Body of pancreas (tissue), 4 donors: ENCODE measurements around the gene CT83.

Experiments used
- POLR2A ChIP-seq, 3 donors: fragments of 450-650 bp; IDR thresholded peaks; one replicate each; pipeline ENCODE4 v1.6.1; 2016; ENCODE audit warnings: antibody characterized with exemption in 3 of 3, mild to moderate bottlenecking in 2 of 3
- TF ChIP-seq, protein P1 (sequence below), 7 experiments: fragments of 450-650 bp in 4 of 7; fragments of 200-600 bp in 3 of 7; sonication (generic) in 3 of 7; IDR thresholded peaks; one replicate each; pipeline ENCODE4 v1.5.1; 2016 to 2019; ENCODE audit warnings: antibody characterized with exemption in 7 of 7

- TF ChIP-seq, protein P1, sequence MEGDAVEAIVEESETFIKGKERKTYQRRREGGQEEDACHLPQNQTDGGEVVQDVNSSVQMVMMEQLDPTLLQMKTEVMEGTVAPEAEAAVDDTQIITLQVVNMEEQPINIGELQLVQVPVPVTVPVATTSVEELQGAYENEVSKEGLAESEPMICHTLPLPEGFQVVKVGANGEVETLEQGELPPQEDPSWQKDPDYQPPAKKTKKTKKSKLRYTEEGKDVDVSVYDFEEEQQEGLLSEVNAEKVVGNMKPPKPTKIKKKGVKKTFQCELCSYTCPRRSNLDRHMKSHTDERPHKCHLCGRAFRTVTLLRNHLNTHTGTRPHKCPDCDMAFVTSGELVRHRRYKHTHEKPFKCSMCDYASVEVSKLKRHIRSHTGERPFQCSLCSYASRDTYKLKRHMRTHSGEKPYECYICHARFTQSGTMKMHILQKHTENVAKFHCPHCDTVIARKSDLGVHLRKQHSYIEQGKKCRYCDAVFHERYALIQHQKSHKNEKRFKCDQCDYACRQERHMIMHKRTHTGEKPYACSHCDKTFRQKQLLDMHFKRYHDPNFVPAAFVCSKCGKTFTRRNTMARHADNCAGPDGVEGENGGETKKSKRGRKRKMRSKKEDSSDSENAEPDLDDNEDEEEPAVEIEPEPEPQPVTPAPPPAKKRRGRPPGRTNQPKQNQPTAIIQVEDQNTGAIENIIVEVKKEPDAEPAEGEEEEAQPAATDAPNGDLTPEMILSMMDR (IDR thresholded peaks at IDR 0.05), result no peak
- no peak for TF ChIP-seq POLR2A (IDR thresholded peaks at IDR 0.05)
Measured at GRCh38 chrX:116493271-116493670, 30.5 kb upstream of the CT83 start.
